Stimulated activated naive CD4-positive, alpha-beta T cell (primary cell): ENCODE data around the gene SLC2A1.

ENCODE experiments used
- DNase-seq, 6 experiments: peaks; one replicate each; lab custom pipeline; 2025; lab: John Stamatoyannopoulos, UW

The SLC2A1 gene

DNA sequence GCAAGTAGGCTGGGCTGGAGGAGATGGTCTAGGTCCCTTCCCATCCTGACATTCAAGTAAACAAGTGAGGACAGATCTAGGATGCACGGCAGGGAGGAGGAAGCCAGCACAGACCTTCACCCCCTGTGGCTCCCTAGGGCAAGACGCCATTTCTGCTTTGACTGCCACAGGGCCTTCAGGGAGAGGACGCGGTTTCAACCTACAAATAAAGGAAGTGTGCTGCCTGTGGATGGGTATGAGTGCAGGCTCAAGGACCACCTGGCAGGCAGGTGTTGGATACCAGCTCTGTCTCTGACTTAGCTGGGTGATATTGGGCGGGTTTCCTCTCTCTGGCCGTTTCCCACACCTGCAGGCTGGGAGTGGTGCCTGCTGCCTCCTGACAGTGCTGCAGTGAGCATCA lies 16.2 kb downstream of the SLC2A1 start:
- no peak for DNase-seq

DNA sequence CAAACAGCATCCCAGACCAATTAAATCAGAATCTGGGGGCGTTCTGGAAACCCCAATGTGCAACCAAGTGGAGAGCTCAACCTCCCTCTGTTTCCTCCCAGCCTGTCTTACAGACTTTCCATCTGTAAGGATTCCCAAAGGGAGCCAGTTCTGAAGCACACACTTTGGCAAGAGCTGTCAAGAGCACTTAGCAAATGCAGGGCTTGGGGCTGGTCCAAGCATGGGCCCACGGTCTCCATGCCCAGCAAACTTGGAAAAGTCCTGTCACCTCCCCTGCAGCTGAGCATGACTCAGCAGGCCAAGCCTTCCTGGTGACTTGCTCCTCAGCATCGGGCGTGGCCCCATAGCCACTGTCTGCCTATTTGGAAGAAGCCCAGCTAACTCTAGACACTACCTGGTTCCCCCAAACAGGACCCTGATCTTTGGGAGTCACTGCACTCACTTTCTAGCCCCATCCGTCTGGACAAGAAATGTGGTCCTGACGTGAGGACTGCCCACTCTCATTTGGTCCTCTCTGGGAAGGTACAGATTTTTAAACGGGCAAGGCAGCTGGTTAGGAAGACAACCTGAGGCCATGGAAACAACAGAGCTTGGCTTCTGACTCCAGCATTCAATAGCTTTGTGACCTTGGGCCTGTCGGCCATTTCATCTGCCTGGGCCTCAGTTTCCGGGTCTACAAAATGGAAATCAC lies 16.9 kb downstream of the SLC2A1 start:
- no peak for DNase-seq

DNA sequence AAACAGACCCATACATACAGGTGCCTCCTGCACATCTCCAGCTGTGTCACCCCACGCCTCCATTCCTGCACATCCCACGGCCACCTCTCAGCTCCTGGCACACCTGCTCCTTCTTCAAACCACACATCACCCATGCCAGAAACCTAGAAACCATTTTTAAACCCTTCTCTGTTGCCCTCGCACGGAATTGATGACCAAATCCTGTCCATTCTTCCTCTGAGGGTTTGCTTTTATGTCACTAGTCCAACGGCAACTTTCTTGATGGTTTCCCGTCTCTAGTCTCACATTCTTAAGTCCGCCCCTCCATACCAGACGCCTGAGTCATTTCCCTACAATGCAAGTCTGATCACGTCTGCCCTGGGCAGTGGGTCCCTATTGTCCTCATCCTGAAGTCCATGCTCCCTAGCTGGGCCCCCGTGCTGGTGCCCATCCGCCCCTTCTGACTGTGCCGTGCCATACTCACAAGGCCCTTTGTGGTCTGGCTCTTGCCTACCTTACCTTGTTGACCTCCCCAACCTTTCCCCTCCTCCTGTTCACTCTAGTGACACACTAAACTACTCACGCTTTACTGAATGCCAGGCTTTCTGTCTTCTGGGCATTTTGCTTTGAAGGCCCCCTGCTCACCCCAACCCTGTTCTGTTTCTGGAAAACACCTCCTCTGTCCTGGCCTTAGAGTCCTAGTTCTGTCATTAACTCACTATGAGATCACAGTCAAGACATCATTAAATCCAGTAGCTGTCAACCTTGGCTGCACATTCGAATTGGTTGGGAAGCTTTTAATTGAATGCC lies 17.6 kb downstream of the SLC2A1 start:
- DNase-seq = no peak

DNA sequence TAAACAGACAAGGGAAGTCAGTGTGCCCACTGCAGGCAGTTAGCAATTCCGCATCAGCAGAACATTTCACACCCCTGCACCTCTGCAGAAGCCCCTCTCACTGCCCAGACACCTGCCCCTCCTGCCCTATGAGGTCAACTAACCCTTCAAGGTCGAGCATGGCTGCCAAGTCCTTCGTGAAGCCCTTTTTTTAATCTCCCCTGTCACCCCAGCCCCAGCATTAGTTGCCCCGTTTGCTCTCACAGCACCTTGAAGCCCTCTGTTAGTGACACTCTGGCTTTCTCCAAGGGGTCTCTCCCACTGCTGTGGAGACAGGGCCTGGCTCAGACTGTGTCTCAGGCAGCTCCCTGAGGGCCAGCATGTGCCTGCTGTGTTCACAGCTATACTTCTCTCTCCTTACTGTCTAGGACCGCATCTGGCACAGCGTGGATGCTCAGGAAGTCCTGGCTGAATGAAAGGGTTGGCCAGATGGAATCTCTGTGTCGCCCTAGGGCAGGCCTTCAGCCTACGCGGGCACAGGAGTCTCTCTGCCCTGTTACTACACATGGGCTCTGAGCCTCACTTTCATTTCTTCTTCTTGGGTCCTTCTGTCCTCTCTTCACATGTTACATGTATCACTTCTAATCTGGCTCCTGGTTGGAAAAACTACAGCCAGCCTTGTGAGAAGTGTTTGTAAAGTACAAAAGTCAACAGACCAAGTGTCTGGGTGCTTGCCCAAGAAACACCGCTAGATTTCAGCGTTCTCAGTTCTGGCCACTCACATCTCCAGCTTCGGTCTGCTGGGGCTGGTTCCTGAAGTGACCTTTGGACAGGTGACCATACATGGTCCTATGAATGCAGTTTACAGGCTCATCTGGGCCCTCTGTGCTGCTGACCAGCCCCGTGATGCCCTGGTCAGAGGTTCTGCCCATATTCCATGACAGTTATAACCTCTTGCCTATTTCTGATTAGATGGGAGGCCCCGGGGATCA lies 19.7 kb downstream of the SLC2A1 start:
- DNase-seq = no peak

DNA sequence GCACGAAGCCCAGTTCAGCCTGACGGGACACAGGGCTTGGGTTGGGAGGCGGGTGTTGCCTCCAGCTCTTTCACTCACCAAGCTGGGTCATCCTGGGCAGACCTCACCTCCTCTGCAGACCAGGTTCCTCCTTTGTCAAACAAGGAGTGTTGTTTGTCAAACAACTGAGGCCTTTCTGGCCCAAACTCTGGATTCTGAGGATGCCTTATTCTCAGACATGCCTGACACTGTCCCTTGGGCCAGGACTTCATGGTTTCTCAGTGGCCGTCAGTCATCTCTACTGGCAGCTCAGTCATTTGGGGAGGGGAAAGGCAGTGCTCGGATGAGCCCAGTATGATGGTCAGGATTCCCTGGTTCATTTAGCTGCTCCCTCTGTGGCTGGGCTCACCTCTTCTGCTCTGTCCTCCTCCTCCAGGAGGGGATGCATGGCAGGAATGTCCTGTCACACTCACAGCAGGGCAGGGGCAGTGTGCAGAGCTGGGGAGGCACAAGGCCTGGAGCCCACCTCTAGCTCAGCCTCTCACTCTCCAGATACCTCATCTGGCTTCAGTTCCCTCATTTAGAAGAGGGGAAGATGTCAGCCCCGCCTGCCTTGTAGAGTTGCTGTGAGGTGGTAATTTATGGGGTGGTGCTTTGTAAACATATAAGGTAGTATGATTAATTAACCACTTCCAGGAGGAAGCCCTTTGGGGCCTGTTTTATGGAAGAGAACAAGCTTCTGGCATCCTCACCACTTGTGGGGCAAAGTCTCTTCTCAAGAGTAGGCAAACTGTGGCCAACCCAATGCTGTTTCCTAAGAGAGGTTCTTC lies 20.6 kb downstream of the SLC2A1 start:
- no peak for DNase-seq

DNA sequence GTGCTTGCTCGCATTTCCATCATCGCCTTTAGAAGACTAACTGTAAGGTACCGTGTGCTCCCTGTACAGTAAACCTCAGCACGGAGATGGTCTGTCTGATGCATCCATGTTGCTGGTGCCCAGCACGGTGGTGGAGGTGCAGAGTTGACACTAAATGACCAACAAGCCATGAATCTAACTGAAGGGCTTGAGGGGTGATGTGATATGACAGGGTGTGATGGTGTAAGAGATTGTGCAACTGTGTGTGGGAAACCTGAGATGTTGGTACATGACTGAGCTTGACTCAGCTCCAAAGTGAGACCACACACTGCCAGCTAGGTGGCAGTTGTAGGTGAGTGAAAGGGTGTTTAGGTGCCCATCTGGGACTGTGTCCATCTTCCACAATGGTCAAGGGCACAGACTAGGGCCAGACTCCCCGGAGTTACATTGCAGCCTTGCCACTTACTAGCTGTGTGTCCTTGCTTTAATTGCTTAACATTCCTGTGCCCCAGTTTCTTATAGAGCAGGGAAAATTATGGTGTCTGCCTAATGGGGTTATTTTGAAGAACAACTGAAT lies 21.4 kb downstream of the SLC2A1 start:
- DNase-seq = no peak

DNA sequence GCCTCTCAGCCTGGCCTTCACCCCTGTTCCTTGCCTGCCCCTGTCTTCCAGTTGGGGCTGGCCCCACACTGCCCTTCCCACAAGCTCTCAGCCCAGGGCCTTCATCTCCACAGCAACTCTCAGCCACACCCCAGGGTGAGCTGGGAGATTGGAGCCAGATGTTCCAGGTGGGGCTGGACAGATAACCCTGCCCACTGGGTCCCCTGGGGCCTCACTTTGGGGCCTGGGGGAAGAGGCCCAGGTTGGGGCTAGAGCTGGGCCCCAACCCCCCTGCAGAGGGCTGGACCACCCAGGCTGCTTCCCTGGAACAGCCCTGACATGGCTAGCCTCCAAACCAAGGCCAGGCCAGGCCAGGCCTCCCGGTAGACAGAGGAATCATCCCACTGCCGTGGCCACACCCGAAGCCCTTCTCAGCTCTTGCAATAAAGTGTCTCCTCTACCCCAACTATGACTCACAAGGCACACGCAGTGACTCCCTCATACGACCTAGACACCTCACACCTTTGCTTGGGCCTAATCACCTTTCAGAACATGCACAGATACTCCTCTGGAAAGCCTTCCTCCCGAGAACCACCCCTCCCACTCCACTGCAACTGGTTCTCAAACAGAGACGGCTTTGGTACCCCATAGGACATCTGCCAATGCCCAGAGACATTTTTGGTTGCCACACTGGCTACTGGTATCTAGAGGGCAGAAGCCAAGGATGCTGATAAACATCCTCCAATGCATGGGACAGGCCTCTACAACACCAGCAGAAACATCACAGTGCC lies 22.2 kb downstream of the SLC2A1 start:
- DNase-seq = no peak

DNA sequence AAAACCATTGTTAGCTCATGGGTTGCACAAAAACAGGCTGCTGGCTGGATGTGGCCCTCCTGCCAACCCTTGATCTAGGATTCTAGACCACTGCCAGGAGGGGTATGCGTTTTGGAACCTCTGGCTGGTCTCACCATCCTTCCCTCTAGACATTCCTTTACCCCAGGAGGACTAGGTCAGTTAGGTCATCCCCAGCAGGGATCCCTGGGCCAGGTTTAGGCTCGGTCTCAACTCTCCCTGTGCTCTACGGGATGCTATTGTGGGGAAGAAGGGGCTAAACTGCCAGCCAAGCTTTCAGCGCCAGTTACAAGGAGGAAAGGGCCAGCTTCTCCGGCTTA lies 22.7 kb downstream of the SLC2A1 start:
- no peak for DNase-seq

DNA sequence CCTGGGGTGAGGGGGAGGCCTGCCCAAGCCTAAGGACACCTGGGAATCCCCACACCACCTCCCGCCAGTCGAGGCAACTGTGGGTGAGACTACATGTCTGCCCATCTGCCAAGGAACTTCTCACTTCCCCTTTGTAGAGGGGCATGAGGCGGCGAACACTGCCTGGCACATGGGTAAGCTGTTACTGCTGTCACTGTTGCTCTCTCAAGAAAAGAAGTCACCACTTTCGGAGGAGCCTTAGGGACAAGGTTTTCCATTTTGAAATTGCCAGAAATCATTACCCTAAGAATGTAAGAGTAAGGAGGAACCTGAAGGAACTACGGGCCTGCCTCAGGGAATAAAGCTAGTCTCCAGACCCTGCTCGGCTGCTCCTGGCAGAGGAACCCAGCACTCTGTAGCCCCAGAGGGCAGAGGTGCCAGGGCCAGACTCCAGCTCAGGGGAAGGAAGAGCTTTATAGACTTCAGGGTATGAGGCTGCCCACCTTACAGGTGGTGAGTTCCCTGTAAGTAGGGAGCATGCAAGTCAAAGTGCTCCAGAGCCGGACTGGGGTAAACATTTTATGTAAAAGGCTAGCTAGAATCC lies 23.3 kb downstream of the SLC2A1 start:
- DNase-seq = no peak

DNA sequence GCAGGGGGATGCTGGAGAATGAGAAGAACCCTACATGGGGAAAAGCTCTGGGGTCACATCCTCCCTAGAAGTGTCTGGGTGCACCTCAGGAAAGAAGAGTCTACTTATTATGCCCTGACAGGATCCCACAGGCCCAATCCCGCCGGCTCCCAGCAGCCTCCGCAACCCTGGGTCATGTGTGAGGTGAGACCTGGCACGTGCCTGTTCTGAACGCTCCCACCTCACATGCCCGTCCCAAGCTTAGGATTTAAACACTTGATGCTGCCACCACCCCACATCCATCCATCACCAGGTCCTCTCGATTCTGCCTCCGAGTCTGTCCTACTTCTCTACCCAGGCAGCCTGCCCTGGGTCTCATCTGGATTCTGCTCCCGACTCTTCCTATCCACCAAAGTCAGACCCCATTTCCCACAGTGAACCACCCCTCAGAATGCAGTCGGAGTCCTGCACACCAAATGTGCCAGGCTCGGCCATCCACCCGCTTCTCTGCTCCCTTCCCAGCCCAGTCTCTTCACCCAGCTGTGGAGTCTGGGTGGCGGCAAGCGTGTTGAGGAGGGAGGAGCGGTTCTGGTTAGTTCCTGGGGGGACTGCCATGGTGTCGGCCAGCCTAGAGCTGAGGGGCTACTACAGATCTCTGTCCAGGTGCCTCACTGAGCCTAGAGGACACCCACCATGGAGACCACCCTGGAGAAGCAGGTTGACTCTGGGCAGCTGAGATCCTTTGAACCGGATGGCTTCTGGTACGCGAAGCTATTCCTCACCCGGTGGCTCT lies 23.9 kb downstream of the SLC2A1 start:
- no peak for DNase-seq

DNA sequence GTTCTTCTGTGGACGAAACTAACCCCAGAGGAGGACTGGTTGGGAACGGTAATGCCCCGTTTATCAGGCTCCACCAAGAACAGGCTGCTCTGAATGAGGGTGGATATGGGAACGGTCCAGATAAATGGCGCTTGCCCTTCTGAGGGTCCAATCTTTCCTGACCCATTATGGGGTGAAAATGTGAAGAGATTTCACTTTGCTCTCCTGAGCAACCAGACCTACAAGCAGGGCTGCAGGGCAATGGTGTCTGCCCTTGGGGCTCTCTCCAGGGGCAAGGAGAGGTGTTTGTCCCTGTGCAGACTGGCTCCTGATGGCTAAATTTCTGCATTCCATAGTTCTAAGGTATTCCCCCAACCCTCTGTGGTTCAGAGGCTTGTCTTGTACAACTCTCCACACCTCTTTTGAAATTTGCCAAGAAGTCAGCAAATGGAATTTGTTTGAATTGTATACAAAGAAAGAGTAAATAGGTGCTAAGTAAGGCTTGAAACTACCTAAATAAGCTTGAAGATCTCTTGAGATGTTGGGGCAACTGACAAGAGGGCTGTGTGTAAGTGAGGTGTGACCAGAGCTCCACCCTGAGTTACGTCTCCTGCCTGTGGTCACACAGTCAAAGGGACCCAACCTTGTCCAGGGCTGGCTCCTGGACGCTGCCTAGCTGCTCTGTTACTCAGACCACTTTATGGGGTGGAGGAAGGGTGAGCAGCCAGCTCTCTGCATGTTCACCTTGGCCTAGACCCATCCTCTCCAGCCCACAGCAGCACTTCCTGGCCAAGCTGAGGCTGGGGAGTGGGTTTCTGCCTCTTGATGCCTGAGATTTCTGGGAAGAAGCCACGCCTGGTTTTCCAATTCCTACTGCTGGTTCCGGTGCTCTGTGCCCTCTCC lies 24.8 kb downstream of the SLC2A1 start:
- no peak for DNase-seq

DNA sequence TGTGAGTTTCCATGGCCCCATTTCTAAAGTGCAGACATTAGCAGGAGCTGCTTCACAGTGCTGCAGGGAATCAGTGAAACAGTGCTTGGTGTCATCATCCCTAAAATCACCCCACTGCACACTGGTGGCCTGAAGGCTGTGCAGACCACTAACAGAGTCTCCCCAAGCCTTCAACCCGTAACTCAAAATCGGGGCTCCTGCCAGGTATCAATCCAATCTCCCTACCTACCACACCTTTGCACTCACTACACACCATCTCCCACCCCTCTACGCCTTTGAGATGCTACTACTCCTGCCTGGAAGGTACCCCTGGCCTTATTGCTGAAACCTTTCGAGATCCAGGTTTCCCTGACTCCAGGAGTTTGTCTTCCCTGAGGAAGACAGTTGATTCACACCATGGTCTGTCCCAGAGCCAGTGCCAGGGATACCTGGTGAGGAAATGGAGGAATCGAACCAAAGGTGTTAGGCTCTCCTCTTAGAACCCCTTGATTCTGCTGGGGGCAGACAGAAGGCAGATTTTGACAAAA lies 25.5 kb downstream of the SLC2A1 start:
- DNase-seq = no peak

DNA sequence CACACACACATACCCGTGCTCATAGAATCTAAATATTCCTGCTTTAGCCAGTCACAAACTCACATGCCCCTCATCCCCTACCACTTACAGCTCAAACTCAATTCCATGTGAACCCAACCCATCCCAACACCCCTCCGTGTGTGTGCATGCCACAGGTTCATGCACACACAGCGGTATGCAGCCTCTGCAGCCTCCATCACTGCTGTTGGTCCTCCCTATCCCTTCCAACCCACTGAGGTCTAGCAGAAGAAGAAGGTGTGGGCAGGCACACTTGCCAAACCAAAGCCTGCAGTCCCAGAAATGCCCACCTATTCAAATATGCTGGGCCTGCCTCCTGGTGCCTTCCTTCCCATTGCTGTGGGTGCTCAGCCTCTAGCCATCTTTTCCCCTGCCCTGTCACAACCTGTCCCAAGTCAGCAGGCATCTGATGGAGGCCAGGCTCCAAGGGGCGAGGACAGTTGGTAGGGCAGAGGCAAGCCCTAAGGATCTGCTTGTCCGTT lies 26.2 kb downstream of the SLC2A1 start:
- DNase-seq = no peak

DNA sequence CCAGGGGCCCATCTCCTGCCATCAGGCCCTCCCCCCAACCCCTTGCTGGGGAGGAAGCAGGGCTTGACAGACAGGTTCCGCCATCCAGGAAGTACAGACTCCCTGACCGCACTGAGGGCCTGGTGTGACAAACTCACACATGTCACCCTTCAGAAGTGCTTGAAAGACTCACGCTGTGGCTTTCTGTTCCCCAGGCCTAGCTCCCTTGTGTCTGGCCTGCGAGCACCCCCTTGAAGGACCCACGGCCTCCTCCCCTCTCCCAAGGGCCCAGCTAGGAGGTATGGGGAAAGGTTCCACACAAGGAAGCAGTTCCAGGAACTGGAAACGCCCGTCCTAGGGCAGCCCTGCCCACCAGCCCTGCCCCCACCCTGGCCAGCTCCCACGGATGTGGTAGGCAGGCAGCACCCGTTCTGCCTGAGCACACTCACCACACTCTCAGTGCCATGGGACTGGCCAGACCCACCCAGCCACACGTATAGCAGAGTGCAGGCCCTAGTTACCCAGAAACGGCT lies 26.7 kb downstream of the SLC2A1 start:
- peak; percentile 49 to 80 (median 70) for DNase-seq

DNA sequence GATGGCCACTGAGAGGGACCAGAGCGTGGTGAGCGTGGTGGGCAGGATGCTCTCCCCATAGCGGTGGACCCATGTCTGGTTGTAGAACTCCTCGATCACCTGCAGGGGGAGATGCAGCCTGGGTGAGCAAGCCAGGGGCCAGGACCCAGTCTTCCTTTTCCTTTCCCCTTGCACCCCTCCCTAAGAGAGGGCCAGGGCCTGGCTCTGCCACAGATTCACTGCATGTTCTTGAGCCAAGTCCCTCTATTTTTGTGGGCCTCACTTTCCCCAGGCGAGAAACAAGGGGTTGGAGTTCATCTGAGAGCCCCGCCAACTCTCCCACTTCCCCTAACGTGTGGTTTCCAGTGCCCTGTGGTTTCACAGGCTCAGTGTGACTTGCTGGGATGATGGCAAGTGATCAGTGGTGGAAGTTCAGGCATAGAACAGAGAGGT lies 27.5 kb downstream of the SLC2A1 start:
- DNase-seq = peak; percentile 40 to 69 (median 44)

DNA sequence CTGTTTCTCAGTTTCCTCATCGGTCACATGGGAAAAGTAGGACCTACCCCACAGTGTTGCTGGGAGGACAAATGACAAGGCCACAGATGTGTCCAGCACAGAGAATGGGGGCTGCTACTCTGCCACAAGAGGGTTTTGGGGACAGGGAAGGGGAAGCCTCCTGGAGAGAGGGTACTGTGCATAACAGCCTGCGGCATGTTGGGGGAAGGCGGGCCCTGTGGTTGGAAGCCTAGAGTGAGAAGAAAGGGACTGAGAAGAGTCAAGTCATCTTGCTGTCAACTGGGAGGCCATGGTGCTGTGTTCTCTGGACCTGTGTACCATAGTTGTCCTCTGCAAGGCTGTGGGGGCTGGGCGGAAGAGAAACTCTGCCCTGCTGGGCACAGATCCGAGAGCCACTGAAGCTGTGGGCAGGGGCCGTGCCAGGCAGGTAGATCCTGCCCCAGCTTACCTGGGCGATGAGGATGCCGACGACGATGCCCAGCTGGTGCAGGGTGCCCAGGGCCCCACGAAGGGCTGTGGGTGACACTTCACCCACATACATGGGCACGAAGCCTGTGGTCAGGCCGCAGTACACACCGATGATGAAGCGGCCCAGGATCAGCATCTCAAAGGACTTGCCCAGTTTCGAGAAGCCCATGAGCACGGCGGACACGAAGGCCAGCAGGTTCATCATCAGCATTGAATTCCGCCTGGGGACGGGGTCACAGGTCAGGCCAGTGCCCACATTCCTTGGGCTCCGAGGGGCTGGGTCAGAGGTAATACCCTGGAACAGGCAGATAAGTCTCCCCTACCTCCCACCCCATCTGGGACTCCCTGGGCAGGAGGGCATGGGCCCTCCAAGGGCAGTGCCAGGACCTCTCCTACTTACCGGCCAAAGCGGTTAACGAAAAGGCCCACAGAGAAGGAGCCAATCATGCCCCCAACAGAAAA lies 28.2 kb downstream of the SLC2A1 start:
- DNase-seq = no peak
